ENCODE results near the gene ASPSCR1. TPM values are rescaled to one million over a fixed set of nuclear protein-coding genes. Genes with fewer than 3 reads are reported as not detected.
A peak's percentile ranks its signal among the peaks of the same experiment; 100 is the strongest.

The ASPSCR1 gene
- total RNA-seq, 1 donor from 2014 or later = 19.0 TPM

- no peak for ATAC-seq
Measured at GRCh38 chr17:82056729-82057621, 79.5 kb downstream of the ASPSCR1 start.

- ATAC-seq = no peak
Measured at GRCh38 chr17:82058230-82058854, 80.9 kb downstream of the ASPSCR1 start.

DNA sequence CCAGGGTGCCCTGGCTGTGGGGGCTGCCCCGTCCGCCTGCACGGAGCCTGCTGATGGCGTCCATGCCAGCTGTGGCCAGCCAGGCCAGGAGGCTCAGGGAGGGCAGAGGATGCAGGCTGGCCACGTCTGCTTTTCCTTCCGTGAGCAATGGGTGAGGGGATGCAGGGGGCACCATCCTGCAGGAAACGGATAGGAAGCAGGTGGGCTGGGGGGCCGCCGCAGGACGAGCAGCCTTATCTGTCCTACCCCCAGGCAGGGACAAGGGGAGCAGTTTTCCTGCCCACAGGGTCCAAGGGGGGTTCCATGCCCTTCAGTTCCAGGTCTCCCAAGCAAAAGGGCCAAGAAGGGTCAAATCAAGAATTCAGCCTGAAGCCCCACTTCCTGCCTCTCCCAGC lies 81.4 kb downstream of the ASPSCR1 start:
- ATAC-seq = no peak

DNA sequence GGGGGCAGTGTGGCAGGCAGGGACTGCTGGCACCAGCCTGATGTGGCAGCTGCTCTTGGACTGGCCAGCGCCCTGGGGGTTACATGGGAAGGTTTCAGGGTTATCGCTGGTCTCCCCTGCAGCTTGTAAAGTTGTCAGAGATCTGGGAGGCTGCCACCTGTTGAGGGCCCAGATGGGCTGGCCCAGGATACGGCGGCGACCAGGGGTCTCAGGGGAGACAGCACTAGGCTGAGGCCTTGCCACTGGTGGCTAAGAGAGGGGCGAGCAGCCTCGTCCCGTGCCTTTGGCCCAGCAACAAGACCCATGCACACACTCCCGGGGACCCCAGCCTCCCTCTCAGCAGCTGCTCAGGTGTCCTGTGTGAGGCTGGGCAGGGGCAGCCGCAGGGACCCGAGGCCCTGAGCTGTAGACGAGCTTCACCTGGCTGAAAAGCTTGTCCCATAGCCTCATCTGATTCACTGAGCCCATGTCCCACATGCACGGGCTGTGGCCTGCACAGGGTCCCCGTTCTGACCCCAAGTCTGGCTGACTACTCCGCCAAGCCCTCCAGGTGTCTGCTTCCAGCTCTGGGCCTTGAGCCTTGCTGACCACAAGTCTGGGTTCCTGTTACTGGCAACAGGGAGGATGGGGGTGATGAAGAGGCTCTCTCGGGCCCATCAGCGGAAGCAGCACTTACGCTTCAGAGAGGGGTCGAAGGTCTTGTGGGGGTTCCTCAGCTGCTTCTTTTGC lies 82.0 kb downstream of the ASPSCR1 start:
- no peak for ATAC-seq

- no peak for ATAC-seq
Measured at GRCh38 chr17:82060001-82060380, 82.6 kb downstream of the ASPSCR1 start.

DNA sequence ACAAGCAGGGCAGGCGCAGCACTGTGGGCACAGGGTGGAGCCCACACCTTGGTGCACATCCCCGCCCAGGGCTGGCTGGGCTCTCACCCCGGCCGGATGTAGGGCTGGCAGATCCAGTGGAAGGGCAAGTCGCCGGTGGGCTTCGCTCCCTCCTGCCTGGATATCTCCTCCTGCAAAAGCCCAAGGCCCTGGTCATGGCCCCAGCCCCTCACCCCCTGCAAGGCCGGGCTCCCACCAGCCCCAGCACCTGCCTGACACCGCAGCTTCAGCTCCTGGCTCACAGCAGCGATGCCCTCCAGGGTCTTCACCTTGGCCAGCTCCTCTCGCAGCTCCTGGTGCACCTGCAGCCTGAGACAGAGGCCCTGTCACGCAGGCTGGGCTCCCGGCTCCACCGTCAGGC lies 83.2 kb downstream of the ASPSCR1 start:
- ATAC-seq = no peak

DNA sequence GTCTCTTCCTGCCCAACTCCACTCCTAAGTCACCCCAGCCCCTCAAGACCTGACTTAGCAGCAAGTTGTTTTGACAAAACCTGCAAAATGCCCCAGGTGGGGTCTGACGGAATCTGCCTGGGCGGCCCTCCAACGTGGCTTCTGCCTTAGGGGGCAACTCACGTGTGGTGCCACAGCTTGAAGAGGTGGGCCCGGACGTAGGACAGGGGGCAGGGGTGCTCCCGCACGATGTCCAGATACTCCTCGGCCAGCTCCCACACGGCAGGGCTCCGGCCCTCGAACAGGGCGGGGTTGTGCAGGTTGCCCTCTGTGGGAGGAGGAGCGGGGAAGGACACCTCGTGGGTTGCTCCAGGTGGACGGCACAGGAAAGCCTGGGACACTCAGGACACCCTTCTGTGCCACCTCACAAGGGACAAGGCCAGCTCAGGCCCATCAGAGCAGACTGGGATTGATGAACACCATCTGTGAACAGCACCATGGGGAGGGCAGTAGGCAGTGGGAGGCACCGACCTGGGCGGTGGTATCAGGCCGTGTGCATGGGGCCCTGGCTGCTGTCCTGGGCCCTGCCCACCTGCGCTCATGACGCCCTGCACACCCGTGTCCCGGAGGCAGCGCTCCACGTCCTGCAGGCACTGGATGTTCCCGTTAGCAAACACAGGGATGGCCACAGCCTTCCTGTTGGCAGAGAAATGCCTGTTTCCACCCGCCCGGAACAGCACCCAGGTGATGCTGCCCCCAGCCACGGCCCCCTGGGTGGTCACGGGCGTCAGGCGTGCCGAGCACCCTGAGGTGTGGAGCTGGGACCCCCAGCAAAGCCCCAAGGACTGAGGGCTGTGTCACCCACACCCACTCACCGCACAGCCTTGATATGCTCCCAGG lies 83.9 kb downstream of the ASPSCR1 start:
- no peak for ATAC-seq

DNA sequence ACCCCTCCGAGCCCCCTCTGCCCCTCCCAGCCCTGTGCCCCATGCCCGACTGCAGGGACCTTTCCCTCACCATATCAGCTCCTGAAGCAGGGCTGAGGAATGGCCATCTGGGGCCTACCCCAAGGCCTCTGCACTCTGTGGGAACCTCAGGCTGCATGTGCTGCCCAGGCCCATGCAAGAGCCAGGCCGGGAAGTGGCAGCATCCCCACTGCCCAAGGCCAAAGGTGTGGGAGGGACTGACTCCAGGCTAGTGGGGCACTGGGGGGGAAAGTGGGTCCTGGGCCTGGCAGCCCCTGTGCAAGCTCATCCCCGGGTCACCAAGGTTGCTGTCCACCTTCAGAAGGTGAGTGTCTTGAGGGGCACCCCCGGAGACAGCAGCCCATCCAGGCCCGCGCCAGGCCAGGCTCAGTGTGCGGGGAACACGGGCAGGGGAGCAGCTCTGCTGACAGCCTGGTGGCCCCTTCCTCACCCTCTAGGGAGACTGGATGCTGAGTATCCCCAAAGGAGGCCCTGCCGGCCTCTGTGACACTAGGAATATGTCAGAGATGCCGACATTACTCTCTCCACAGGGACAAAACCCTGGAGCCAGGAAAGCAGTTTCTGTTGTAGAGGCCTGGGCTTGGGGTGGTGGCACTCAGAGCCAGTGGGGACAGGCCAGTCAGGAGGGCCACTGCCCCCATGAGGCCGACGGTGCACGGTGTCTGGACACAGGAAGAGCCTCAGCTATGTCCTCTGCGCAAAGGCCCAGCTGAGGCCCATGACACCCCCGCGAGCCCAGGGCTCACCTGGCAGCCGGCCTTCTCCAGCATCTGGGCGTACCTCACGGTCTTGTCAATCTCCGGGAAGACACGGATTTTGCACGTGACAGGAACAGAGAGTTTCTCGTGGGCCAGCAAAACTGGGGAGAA lies 84.9 kb downstream of the ASPSCR1 start:
- ATAC-seq = no peak

DNA sequence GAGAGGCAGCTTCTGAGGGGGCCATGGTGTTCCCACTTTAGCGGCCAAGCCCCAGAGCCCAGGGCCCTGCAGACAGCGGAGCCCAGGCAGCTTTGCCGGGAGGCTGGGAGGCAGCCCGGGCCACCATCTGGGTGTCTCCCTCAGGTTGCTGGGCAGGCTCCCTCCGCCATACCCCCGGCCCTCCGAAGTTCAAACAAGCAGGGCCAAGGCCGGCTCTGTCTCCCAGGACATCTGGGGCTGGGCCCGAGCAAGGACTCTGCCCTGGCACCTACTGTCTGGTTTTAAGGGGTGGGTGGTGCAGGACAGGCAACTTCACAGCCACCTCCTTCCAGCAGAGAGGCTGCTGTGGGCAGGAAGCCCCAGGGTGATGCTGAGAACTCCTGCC lies 85.5 kb downstream of the ASPSCR1 start:
- no peak for ATAC-seq

- peak; percentile 2 for ATAC-seq
Measured at GRCh38 chr17:82063424-82064415, 86.3 kb downstream of the ASPSCR1 start.

DNA sequence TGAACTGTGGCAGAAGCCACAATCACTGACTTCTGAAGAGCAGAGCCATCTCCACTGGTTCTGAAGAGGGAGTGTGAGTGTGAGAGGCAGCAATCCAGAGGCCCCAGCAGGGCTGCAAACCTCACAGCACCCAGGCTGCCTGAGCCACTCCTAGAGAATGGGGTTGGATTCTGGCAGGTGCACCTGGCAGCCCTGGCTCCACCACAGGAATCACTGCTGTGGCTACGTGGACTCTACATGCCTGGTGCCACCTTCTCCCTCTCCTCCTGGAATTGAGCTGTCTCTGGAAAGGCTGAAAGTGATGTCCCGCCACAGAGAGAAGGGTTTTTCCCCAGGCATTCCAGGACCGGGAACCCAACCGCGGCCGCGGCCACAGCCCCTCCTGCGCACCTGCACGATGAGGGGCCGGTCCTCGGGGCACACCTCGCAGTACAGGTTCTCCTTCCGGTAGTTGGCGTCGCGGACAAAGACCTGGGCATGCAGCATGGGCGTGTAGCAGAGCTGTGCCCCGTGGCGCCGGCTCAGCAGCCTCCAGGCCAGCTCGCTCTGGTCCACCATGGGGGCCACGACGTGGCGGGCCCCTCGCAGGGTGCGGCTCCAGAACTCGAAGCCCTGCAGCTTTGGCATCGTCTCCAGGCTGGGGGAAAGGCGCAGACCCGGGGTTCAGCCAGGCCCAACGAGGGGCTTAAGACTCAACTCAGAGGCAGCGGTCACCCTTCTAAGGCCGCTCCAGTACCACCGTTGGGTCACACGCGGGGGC lies 87.2 kb downstream of the ASPSCR1 start:
- ATAC-seq = peak; percentile 69

DNA sequence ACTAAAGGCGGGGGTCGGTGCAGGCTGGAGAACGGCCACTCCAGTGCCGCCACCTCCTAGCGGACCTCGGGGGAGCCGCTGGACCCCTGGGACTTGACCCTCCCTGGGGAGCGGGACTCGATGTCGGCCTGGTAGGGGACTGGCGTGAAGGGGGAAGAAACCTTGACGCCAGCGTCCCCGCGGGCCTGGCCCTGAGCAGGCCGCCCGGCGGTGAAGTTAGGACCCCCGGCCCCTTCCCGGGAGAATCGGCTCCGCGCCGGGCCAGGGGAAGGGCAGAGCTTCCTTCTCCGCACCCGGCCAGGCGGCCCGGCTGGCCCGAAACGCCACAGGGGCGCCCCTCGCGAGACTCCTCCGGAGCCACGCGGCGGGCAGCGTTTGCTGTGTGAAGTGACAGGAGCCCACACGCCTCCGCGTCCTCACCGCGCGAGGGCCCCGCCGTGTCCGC lies 87.8 kb downstream of the ASPSCR1 start:
- peak; percentile 12 for ATAC-seq

DNA sequence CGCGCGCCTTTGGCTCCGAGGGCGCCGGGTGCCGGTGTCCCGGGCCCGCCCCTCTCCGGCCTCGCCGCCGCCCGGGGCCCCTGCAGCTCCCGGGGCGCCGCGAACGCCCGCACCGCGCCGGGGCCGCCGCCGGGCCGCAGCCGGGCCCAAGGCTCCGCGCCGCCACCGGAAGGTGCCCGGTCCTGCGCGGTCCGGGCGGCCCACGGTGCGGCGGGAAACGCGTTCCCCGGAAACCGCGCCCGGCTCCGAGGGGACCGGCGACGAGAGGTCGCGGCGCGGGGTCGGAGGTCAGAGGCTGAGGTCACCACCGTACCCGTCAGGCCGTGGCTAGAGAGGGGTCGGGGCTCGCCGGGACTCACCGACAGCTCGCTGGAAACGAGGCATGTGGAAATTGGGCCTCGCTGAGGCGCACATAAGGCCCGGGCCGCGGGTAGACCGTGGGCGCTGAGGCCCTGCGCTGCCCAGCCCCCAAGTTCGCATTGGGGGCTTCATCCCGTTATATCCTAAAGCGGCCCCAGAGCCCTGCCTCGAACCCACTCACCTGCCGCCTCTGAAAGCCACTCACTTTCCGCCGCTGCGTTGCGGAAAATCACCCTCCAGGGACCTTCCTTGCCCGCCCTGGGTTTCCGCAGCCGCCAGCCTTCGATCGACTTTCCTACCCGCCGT lies 88.3 kb downstream of the ASPSCR1 start, which contains the start of gene DUS1L:
TSS of gene DUS1L (minus strand) at position 167 of the 666 bp plus-strand sequence. CDS start 745 bp downstream, outside the sequence.
- peak; percentile 64 for ATAC-seq

Other genes starting within 250 kb of the ASPSCR1 start
- 0.08 TPM for gene GCGR, start 173.5 kb upstream of the ASPSCR1 start, total RNA-seq
- gene MCRIP1, start 144.3 kb upstream of the ASPSCR1 start, total RNA-seq = 18.7 TPM
- gene PPP1R27, start 142.6 kb upstream of the ASPSCR1 start, total RNA-seq = 0.24 TPM
- gene P4HB, start 117.1 kb upstream of the ASPSCR1 start, total RNA-seq = 812 TPM
- 300 TPM for gene ARHGDIA, start 106.3 kb upstream of the ASPSCR1 start, total RNA-seq
- gene ALYREF, start 86.0 kb upstream of the ASPSCR1 start, total RNA-seq = 68.9 TPM
- 113 TPM for gene ANAPC11, start 85.9 kb upstream of the ASPSCR1 start, total RNA-seq
- 0.24 TPM for gene NPB, start 75.4 kb upstream of the ASPSCR1 start, total RNA-seq
- gene PCYT2, start 66.2 kb upstream of the ASPSCR1 start, total RNA-seq = 36.7 TPM
- gene SIRT7, start 59.5 kb upstream of the ASPSCR1 start, total RNA-seq = 46.2 TPM
- 12.3 TPM for gene MAFG, start 49.9 kb upstream of the ASPSCR1 start, total RNA-seq
- 28.9 TPM for gene PYCR1, start 40.3 kb upstream of the ASPSCR1 start, total RNA-seq
- not detected for gene MYADML2, start 30.4 kb upstream of the ASPSCR1 start, total RNA-seq
- gene NOTUM, start 16.4 kb upstream of the ASPSCR1 start, total RNA-seq = not detected
- 71.8 TPM for gene CENPX, start 45.2 kb downstream of the ASPSCR1 start, total RNA-seq
- 8.4 TPM for gene LRRC45, start 45.7 kb downstream of the ASPSCR1 start, total RNA-seq
- 6.2 TPM for gene RAC3, start 54.0 kb downstream of the ASPSCR1 start, total RNA-seq
- gene DCXR, start 60.1 kb downstream of the ASPSCR1 start, total RNA-seq = 138 TPM
- 21.6 TPM for gene RFNG, start 74.2 kb downstream of the ASPSCR1 start, total RNA-seq
- gene GPS1, start 74.3 kb downstream of the ASPSCR1 start, total RNA-seq = 59.3 TPM
- gene DUS1L, start 88.2 kb downstream of the ASPSCR1 start, total RNA-seq = 78.4 TPM
- 352 TPM for gene FASN, start 120.6 kb downstream of the ASPSCR1 start, total RNA-seq
- gene CCDC57, start 235.2 kb downstream of the ASPSCR1 start, total RNA-seq = 23.2 TPM

Data from esophagus mucosa (tissue), 1 donor.